Lung (tissue), 12 donors: ENCODE measurements around the gene DOCK1. TPM values are rescaled to one million over a fixed set of nuclear protein-coding genes. Genes with fewer than 3 reads are reported as not detected.

Source experiments
- ATAC-seq: fragments of 200-7000 bp; cut with Tn5 transposase; one replicate; pipeline ENCODE4 v1.9.1; 2020; ENCODE audit warnings: moderate number of reproducible peaks; ENCODE audit not compliant: insufficient read depth, low FRiP score
- DNase-seq, 3 donors: peaks; one replicate each; pipeline ENCODE4 v3.0.0-alpha.2; 2013 to 2017
- H3K27ac ChIP-seq, 2 donors: one replicate each; pipeline ENCODE4 v1.5.1; 2013; ENCODE audit warnings: mild to moderate bottlenecking in 2 of 2, moderate library complexity in 2 of 2, control low read depth in 1 of 2, inconsistent platforms in 1 of 2, low read depth in 1 of 2, low read length in 1 of 2
- H3K27me3 ChIP-seq, 3 donors: one replicate each; pipeline ENCODE4 v1.5.1; 2013; ENCODE audit warnings: low read length in 2 of 3; ENCODE audit not compliant: control insufficient read depth in 3 of 3, insufficient read depth in 3 of 3
- H3K36me3 ChIP-seq, 4 donors: one replicate each; pipeline ENCODE4 v1.5.1; 2013; ENCODE audit warnings: low read length in 4 of 4, mild to moderate bottlenecking in 1 of 4, moderate library complexity in 1 of 4; ENCODE audit not compliant: control insufficient read depth in 4 of 4, insufficient read depth in 4 of 4
- H3K4me1 ChIP-seq, 5 donors: one replicate each; pipeline ENCODE4 v1.5.1; 2013; ENCODE audit warnings: low read length in 5 of 5, mild to moderate bottlenecking in 2 of 5, moderate library complexity in 1 of 5; ENCODE audit not compliant: control insufficient read depth in 5 of 5, insufficient read depth in 5 of 5
- H3K4me3 ChIP-seq: one replicate; pipeline ENCODE4 v1.5.1; 2013; ENCODE audit warnings: mild to moderate bottlenecking, control low read depth, moderate library complexity
- H3K9ac ChIP-seq, 2 donors: one replicate each; pipeline ENCODE4 v1.5.1; 2013; ENCODE audit warnings: low read length in 2 of 2, control low read depth in 1 of 2; ENCODE audit not compliant: insufficient read depth in 1 of 2
- H3K9me3 ChIP-seq, 4 donors: one replicate each; pipeline ENCODE4 v1.5.1; 2013; ENCODE audit warnings: low read length in 3 of 4, mild to moderate bottlenecking in 1 of 4, moderate library complexity in 1 of 4; ENCODE audit not compliant: control insufficient read depth in 4 of 4, insufficient read depth in 3 of 4
- CTCF ChIP-seq: IDR thresholded peaks from 2 replicates; pipeline ENCODE4 v1.5.1; 2012; ENCODE audit warnings: mild to moderate bottlenecking; ENCODE audit errors: control extremely low read depth, extremely low read depth
- WGBS, 2 donors: extraction: QIAGEN DNeasy Blood & Tissue Kit; methylation state at CpG; one replicate each; pipeline ENCODE4 v1.1.7; 2013; 5-methylcytosine and 5-hydroxymethylcytosine counted together
- polyA plus RNA-seq, 2 donors: library from polyadenylated mRNA; stranded (reverse); fragments of 200-250 nt; gene quantifications; one replicate each; pipeline ENCODE4 v1.2.1, GENCODE V29; 2013
- total RNA-seq, 2 donors: library from RNA; depleted of rRNA in 1 of 2; stranded (reverse); fragments of >200 nt in 1 of 2; gene quantifications; one replicate each; pipeline ENCODE4 v1.2.1, GENCODE V29; 2014 to 2021
- donor health status: control.
- donor health status: control.
- donor health status: Bipolar disorder and iron deficiency.
- donor health status: healthy.
- donor health status: DM: yes; HTN: yes; CAD: no.

The DOCK1 gene
- total and polyA plus RNA-seq, 4 donors, result 11.2 to 102 (median 30.5) TPM

- ATAC-seq (no peak), DNase-seq (no peak)
- Histone ChIP-seq H3K36me3 (no peaks in the 10 kb centered on the region), H3K4me3 (no peak overlapping the region), H3K27me3 (no peaks in the 10 kb centered on the region), H3K9ac (no peak overlapping the region), H3K9me3 (no peaks in the 10 kb centered on the region), H3K27ac (no peak overlapping the region), H3K4me1 (peaks cover 0 to 13% (median 0%) of the 10 kb centered on the region in 5 donors)
- no peak for TF ChIP-seq CTCF
- 85 to 89% methylated on average over 11 of the region's 11 CpGs for WGBS, 2 donors
Observed at GRCh38 chr10:126944191-126944590, 39.0 kb downstream of the DOCK1 start.

GRCh38 chr10:126945351-126946030 is 40.3 kb downstream of the DOCK1 start:
- DNase-seq (no peak), ATAC-seq (no peak)
- no peaks in the 10 kb centered on the region for H3K27me3 ChIP-seq
- H3K9ac ChIP-seq, result no peak overlapping the region
- TF ChIP-seq CTCF, result no peak
- 88 to 94% methylated on average over 15 of the region's 15 CpGs for WGBS, 2 donors
- H3K9me3 ChIP-seq, result no peaks in the 10 kb centered on the region
- no peaks in the 10 kb centered on the region for H3K36me3 ChIP-seq
- no peak overlapping the region for H3K27ac ChIP-seq
- peaks cover 0 to 11% (median 0%) of the 10 kb centered on the region in 5 donors for H3K4me1 ChIP-seq
- no peak overlapping the region for H3K4me3 ChIP-seq

GRCh38 chr10:126946746-126947145 is 41.5 kb downstream of the DOCK1 start:
- Histone ChIP-seq H3K4me1 (peaks cover 0 to 11% (median 0%) of the 10 kb centered on the region in 5 donors), H3K36me3 (no peaks in the 10 kb centered on the region), H3K9me3 (peaks cover 0 to 5% (median 0%) of the 10 kb centered on the region in 4 donors), H3K9ac (no peak overlapping the region), H3K4me3 (no peak overlapping the region), H3K27ac (no peak overlapping the region), H3K27me3 (no peaks in the 10 kb centered on the region)
- ATAC-seq (no peak), DNase-seq (no peak)
- 98 to 99% methylated on average over 6 of the region's 6 CpGs for WGBS, 2 donors
- TF ChIP-seq CTCF, result no peak
